Activated gamma-delta T cell treated with Interleukin-2 at 50 U/mL for 16 hours (primary cell): ENCODE data around the gene LRP8.

Experiments used
- DNase-seq: peaks from one replicate; pipeline ENCODE4 v3.0.0-alpha.2; 2020

LRP8 gene

GRCh38 chr1:53279296-53280200, 48.3 kb downstream of the LRP8 start:
- DNase-seq = no peak

GRCh38 chr1:53278298-53278725, 49.6 kb downstream of the LRP8 start:
- peak; percentile 78 for DNase-seq

GRCh38 chr1:53277326-53277725, 50.5 kb downstream of the LRP8 start:
- DNase-seq = no peak

DNA sequence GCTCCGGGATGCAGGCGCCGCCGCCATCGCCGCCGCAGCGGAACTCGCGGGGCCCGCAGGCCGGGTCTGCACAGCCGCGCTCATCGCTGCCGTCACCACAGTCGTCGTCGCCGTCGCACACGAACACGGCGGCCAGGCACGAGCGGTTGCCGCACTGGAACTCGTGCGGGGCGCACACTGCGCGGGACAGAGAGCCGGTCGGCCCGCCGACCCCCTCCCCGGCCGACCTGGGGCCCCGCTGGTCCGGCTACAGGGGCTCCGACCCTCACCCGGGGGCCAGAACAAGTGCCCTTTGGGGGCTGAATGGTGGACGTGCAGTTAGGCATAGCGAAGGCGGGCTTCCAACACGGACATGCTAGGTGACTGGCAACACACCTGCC, 51.0 kb downstream of the LRP8 start:
- no peak for DNase-seq

GRCh38 chr1:53276153-53276901, 51.5 kb downstream of the LRP8 start:
- DNase-seq = no peak

GRCh38 chr1:53275566-53275965, 52.3 kb downstream of the LRP8 start:
- no peak for DNase-seq

DNA sequence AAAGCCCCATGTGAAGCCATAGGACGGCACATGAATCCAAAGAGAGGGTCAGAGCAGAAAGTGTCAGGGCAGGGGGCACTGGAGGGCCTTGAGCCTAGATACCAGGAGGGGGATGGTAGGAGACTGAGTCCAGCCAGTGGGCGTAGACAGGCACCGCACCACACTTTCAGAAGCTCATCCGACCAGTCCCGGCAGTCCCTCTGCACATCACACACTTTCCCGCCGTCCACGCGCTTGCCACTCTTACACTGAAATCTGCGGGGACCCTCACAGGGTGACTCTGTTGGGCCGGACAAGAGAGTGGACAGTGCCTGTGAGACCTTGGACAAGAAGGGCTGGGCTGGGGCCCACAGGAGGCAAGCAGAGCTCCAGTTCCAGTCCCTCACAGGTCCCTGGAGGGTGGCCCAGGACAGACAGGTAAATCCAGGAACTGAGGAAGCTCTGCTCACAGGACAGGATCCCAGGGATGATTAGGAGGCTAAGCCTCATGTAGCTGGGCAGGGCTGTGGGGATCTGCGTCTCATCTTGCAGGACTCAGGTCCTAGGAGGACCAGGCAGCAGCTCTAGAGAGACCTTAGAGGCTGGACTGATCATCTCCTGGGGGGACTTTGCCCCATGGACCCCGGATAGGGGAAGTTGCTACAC, 53.2 kb downstream of the LRP8 start:
- DNase-seq = no peak

DNA sequence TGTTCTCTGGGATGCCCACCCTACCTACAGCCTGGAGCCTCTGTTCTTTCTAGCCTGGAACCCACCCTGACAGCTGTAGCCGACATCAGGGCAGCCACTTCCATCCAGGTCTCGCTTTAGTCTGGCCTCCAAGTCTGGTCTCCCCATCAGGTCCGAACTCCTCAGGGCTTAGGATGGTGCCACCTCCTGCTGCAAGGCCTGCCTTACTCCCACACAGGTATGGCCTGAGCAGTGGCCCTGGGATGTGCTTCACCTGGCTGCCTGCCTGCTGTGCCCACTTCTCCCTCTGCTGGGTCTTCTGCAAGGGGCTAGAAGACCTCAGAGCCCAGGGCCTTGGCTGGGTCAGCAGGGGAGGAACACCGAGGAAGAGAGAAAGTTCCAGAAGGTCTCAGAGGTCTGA, 53.8 kb downstream of the LRP8 start:
- DNase-seq = no peak

DNA sequence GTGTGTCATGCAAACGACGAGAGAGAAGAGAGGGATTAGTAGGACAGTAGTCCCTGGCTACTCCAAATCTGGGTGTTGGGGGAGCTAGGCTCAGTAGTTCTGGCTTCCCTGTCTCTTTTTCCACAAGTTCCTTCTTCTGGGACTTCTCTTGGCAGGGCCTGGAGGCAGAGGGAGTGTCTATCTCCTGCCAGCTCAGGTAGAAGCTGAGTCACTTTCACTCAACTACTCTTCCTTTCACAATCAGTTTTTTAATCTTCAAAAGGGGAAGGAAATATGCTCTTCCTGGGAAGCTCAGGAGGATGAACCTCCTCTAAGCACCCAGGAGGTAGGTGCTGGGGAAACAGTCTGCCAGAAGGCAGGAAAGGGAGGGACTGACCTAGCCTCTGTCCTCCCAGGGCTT, 54.3 kb downstream of the LRP8 start:
- no peak for DNase-seq

DNA sequence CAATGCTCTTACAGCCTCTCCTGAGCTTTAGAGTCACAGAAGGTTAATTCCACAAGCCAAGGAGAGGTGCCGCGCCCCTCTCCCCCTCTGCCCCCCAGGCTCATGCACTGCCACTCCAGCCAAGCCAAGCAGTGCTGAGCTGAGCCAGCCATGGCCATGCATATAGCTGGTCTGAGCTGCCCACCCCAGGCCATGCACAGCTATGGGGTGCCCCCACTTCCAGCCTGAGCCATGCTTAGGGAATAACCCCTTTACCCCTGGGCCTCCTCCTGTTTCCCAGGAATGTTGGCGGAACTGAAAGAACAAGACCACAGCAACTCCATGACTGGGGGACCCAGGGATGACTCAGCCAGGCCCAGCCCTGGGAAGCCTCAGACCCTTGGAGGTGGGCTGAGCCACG, 55.5 kb downstream of the LRP8 start:
- DNase-seq = no peak

GRCh38 chr1:53271446-53272090, 56.3 kb downstream of the LRP8 start:
- DNase-seq = no peak

- DNase-seq = no peak
Observed at GRCh38 chr1:53270873-53271272, 57.0 kb downstream of the LRP8 start.

- DNase-seq = no peak
Observed at GRCh38 chr1:53270107-53270506, 57.8 kb downstream of the LRP8 start.

DNA sequence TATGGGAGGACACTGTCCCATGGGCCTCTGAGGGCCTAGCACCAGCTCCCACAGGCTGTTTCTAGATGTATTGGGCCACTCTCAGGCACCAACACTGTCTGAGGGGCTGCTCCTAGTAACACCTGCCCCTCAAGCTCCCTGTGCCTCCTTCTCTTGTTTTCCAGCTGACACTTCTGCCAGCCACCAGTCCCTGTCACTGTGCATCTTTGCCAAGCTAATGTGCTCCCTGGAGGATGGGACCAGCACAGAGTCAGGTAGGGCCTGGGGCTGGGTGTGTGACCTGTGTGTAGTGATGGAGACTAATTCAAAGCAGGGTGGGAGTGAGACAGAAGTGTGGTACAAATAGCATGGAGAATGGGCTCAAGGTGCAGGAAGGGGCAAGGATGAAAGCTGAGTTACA, 60.1 kb downstream of the LRP8 start:
- no peak for DNase-seq

DNA sequence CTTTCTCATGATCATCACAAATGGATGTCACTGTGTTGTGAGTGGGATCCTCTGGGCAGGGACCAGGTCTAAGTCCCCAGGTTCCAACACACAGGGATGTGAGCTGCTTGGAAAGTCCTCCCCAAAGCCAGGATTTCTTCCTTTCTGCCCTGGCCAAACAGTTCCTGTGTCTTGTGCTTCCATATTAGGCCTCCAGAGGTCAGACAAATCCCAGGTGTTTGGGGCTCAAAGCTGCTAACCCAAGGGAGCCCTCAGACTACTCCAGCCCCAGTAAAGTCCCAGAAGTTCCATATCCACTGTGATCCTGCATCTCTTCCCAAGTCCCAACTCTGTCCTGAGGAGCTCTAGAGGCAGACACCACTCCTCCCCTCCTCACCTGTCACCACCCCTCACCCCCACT, 61.8 kb downstream of the LRP8 start:
- no peak for DNase-seq

DNA sequence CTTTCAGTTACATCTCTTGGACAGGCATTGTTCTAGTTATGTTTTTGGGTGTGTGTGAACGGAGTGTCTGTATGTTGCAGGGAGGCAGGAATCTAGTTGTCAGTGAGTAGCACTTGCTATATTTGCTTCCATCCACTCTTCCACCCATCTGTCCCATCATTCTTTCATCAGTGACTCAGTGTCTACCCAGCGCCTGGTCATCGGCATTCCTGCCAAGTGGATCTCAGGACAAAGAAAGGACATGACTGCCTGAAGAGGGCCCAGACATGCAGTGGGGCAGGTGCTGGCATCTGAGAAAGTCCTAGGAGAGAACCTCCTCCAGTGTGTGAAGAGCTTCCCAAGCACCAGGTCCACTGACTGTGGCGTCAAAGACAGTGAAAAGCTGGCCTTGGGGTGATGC, 62.3 kb downstream of the LRP8 start:
- DNase-seq = no peak

DNA sequence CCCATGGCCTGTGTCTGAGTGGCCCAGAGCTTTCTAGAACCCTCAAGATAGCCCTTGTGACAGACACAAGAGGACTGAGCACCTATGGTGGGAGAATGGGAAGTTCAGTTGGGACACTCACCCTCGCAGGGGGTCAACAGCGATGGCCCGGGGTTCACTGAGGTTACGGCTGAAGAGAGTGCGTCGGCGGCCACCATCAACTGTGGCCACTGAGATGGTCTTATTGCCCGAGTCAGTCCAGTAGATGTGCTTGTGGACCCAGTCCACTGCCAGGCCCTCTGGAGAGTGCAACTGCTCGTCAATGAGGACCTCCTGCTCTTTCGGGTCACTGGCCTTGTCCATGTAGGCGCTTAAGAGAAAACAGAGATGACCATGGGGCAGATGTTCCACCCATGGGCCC, 63.8 kb downstream of the LRP8 start:
- DNase-seq = no peak

- no peak for DNase-seq
Observed at GRCh38 chr1:53262000-53262399, 65.9 kb downstream of the LRP8 start.

DNA sequence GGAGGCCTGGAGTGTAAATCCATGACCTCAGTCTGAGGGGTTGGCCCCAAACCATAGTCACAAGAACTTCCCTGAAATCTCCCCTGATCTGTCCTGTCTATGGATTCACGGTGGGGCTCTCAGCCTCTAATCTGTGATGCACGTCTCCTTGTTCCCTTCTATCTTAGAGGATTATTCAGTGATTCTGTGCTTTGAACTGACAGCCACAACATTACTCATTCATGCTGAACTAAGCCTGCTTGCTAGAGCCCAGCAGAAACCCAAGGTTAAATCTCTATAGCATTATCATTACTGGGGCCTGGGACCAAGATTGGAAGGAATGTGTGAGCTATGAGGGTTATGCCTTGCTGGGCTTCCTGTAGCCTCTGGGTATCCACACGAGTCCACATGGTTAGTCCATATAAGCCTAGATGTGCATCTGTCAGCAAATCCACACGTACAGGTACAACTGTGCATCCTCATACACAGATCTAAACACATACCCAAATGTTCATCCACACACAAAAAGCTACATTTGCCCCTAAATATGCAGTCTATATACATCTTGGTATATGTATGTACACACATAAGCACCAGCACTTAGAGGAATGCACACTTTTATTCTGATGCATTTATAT, 67.1 kb downstream of the LRP8 start:
- no peak for DNase-seq

GRCh38 chr1:53259932-53260331, 67.9 kb downstream of the LRP8 start:
- DNase-seq = no peak

GRCh38 chr1:53258216-53258615, 69.7 kb downstream of the LRP8 start:
- no peak for DNase-seq

- DNase-seq = no peak
Observed at GRCh38 chr1:53257454-53258081, 70.3 kb downstream of the LRP8 start.
